ENCODE results near the gene ANKRD16.

Gene ANKRD16

DNA sequence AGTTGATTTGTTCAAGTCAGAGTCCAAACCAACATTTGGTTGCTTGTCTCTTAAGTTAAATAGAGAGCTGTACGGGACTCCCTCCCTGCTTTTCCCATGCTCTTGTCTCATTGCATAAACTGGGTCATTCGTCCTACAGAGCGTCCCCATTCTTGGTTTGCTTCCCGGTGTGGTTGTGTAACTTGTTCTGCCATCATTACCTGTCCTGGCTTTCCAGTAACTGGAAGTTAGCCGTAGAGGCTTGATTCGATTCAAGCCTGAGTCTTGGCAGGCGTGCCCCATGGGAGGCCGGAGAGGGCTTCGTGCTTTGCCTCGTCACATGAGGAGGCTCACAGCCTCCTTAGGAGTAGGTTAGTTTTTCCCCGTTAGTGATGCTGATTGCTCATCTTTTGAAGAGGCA, 40.6 kb upstream of the ANKRD16 start:
- TF ChIP-seq, protein P1, sequence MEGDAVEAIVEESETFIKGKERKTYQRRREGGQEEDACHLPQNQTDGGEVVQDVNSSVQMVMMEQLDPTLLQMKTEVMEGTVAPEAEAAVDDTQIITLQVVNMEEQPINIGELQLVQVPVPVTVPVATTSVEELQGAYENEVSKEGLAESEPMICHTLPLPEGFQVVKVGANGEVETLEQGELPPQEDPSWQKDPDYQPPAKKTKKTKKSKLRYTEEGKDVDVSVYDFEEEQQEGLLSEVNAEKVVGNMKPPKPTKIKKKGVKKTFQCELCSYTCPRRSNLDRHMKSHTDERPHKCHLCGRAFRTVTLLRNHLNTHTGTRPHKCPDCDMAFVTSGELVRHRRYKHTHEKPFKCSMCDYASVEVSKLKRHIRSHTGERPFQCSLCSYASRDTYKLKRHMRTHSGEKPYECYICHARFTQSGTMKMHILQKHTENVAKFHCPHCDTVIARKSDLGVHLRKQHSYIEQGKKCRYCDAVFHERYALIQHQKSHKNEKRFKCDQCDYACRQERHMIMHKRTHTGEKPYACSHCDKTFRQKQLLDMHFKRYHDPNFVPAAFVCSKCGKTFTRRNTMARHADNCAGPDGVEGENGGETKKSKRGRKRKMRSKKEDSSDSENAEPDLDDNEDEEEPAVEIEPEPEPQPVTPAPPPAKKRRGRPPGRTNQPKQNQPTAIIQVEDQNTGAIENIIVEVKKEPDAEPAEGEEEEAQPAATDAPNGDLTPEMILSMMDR (IDR thresholded peaks at IDR 0.05; ENCODE audit: insufficient read depth, low read depth, low read length, missing control alignments), result no peak
- no peak for DNase-seq (ENCODE audit: low read depth)
- H3K4me3 ChIP-seq (ENCODE audit: low read depth, low read length), result no peak overlapping the region

DNA sequence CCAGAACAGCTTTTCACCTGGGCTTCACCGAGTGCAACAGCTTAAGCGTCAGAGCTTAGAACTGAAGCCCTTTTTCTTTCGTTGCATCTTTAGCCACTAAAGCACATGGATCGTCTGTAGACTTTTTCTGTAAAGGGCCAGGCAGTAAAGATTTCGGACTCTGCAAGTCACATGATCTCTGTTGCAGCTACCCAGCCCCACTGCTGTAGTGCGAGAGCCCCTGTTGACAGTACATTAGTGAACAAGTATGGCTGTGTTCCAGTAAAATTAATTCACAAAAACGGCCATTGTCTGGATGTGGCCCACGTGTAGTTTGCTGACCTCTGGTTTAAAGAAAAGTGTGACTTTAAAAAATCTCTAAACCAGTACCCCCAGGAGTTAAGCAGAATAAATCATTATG, 39.7 kb upstream of the ANKRD16 start:
- no peak for DNase-seq (ENCODE audit: low read depth)
- no peak overlapping the region for H3K4me3 ChIP-seq (ENCODE audit: low read depth, low read length)
- TF ChIP-seq, protein P1 (IDR thresholded peaks at IDR 0.05; ENCODE audit: insufficient read depth, low read depth, low read length, missing control alignments), result no peak

DNA sequence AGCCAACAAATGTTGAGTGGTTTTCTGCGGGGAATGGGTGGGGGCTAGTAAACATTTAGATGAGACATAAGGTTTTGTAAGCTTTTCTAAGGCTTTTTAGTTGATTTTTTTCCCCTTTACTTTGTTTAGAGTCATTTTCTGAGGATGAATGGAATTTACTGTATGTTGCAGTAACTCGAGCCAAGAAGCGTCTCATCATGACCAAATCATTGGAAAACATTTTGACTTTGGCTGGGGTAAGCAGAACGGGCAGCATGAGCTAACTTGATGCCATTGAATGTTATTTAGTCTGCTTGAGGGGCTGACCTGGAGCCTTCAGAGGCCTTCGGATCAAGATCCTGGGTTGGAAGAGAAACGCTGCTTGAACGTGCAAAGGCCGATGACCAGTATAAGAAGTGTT, 37.6 kb upstream of the ANKRD16 start:
- H3K4me3 ChIP-seq (ENCODE audit: low read depth, low read length), result no peak overlapping the region
- TF ChIP-seq, protein P1 (IDR thresholded peaks at IDR 0.05; ENCODE audit: insufficient read depth, low read depth, low read length, missing control alignments), result no peak
- DNase-seq (ENCODE audit: low read depth), result no peak

DNA sequence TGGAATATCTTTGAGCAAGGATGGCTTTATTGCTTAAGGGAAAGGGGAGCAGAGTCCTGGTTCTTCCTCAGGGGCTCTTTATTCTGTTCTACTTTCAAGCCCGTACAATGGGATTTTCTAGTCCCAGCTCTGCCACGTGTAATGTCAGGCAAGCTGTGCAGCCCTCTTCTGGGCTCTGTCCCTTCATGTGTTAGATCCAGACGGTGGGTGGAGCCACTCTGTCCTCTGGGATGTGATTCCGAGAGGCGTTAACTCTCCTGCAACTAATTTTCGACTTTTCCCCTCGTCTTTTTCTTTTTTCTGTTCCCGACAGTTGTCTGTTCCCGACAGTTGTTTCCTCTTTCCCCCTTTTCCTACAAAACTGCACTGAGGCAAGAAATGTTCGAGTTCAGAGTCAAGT, 35.2 kb upstream of the ANKRD16 start:
- no peak overlapping the region for H3K4me3 ChIP-seq (ENCODE audit: low read depth, low read length)
- DNase-seq (ENCODE audit: low read depth), result no peak

DNA sequence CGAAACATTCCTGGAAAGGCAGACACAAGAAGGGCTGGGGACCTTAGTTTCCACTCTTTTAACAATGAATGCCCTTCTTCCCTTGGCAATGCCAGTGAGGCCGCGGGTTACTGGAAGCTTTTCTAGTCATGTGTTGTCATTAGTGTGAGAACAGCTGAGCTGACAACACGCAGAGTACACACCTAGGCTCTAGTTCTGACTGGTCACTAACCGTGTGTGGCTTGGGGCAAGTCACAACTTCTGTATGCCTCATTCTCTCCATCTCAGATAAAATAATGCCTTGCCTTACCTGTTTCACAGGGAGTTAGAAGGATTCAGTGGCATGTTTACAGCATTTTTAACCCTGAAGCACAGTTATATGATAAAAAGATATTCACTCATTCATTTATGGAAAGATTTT, 32.1 kb upstream of the ANKRD16 start:
- TF ChIP-seq, protein P1 (IDR thresholded peaks at IDR 0.05; ENCODE audit: insufficient read depth, low read depth, low read length, missing control alignments), result no peak
- H3K4me3 ChIP-seq (ENCODE audit: low read depth, low read length), result no peak overlapping the region
- no peak for DNase-seq (ENCODE audit: low read depth)

More for the DNA sequence above, 35.2 kb upstream of the ANKRD16 start:
- TF ChIP-seq, protein P1 (IDR thresholded peaks at IDR 0.05; ENCODE audit: insufficient read depth, low read depth, low read length, missing control alignments), result no peak

DNA sequence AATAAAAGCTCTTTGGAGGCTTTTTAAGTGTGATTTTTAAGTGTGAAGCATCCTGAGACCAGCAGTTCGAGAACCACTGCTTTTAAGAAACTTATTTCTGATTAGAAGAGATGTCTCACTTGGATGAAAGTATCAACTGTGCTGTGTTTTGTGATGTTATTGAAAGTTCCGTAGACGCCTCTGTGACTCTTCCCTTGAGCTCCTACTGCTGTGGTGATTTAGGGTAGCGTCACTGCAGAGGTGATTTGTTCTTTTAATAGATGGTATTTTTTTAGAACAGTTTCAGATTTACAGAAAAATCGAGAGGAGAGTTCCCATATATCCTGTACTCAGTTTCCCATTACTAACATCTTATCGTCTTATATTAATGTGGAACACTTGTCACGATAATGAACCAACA, 29.9 kb upstream of the ANKRD16 start:
- H3K4me3 ChIP-seq (ENCODE audit: low read depth, low read length), result no peak overlapping the region
- no peak for DNase-seq (ENCODE audit: low read depth)
- TF ChIP-seq, protein P1 (IDR thresholded peaks at IDR 0.05; ENCODE audit: insufficient read depth, low read depth, low read length, missing control alignments), result no peak

DNA sequence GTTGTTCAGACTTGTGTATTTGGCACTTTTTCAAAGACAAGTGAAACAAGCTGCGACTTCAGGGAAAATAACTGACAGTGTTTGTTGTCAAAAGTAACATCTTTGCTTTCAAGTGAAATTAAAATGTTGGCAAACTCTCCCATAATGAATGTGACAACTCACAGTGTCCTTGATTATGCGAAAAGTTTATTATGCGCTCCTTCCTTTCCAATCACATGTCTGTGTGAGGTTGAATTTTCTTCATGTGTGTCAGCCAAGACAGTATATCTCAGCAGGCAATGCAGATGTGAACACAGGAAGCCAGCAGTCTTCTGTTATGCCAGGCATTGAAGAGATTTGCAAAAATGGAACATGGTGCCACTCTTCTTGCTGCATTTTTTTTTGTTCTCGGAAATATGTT, 29.1 kb upstream of the ANKRD16 start:
- no peak for DNase-seq (ENCODE audit: low read depth)
- H3K4me3 ChIP-seq (ENCODE audit: low read depth, low read length), result no peak overlapping the region
- TF ChIP-seq, protein P1 (IDR thresholded peaks at IDR 0.05; ENCODE audit: insufficient read depth, low read depth, low read length, missing control alignments), result no peak

All from GM12865 (cell line).